Fibroblast of villous mesenchyme (primary cell): ENCODE results near the gene FKBP1A. TPM values are rescaled to one million over a fixed set of nuclear protein-coding genes. Genes with fewer than 3 reads are reported as not detected.
A peak's percentile ranks its signal among the peaks of the same experiment; 100 is the strongest.

Source experiments
- DNase-seq: peaks from one replicate; pipeline ENCODE4 v3.0.0-alpha.2; 2010; ENCODE audit warnings: low read depth
- H3K4me3 ChIP-seq: 2 replicates; pipeline ENCODE4 v1.5.1; 2011; ENCODE audit warnings: low read depth, mild to moderate bottlenecking, low read length
- total RNA-seq: library from RNA; depleted of rRNA; stranded (reverse); fragments of >200 nt; gene quantifications from 2 replicates; pipeline ENCODE4 v1.2.3, GENCODE V29; 2012
- TF ChIP-seq, protein P1 (sequence below): IDR thresholded peaks from 2 replicates; pipeline ENCODE4 v1.5.1; 2012; ENCODE audit warnings: low read depth, mild to moderate bottlenecking, low read length; ENCODE audit not compliant: insufficient read depth

Gene FKBP1A
- total RNA-seq, 1 donor = 172 TPM

DNA sequence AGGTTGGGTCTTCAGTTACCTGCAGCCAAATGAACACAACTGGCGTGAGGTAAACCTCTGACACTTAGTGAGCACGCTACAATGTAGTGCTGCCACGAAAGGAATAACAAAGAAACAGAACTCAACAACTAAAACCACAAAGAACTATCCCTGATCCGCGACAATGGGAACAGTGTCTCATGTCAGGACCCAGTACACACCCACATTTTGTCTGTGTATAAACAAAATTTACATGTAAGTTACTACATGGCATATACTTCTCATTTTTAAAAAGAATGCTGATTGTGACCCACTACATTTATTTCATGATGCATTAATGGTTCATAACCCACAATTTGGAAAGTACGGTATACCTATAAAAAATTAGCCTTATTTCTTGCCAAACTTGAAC lies 14.1 kb downstream of the FKBP1A start:
- no peak for DNase-seq
- TF ChIP-seq, protein P1, sequence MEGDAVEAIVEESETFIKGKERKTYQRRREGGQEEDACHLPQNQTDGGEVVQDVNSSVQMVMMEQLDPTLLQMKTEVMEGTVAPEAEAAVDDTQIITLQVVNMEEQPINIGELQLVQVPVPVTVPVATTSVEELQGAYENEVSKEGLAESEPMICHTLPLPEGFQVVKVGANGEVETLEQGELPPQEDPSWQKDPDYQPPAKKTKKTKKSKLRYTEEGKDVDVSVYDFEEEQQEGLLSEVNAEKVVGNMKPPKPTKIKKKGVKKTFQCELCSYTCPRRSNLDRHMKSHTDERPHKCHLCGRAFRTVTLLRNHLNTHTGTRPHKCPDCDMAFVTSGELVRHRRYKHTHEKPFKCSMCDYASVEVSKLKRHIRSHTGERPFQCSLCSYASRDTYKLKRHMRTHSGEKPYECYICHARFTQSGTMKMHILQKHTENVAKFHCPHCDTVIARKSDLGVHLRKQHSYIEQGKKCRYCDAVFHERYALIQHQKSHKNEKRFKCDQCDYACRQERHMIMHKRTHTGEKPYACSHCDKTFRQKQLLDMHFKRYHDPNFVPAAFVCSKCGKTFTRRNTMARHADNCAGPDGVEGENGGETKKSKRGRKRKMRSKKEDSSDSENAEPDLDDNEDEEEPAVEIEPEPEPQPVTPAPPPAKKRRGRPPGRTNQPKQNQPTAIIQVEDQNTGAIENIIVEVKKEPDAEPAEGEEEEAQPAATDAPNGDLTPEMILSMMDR = no peak

DNA sequence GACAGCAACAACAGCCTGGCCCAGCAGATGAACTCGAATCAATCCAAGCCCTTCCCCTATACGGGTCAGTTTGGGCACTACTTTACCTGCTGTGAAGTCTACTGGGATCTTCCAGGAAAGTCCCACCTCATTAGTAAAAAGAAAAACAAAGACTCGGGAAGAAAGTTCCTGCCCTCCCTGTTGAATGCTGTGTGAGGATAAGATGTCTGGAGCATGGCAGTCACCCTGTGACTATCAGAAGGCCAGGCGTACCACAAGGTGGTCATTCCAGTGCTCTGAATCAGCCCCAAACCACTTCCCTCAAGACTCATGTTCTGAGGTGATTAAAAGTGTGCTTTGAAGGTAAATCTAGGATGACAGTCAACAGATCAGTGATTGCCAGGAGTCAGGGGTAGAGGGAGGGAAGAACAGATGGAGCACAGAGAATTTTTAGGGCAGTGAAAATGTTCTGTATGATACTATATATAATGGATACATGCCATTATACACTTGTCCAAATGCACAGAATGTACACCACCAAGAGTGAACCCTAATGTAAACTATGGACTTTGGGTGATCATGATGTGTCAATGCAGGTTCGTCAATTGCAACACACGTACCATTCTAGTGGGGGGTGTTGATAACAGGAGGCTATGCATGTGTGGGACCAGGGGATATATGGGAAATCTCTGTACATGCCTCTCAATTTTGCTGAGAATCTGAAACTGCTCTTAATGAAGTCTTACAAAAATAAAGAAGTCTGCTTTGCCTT lies 14.7 kb downstream of the FKBP1A start:
- no peak for DNase-seq

More for the DNA sequence above, 14.1 kb downstream of the FKBP1A start:
- no peak overlapping the region for H3K4me3 ChIP-seq

DNA sequence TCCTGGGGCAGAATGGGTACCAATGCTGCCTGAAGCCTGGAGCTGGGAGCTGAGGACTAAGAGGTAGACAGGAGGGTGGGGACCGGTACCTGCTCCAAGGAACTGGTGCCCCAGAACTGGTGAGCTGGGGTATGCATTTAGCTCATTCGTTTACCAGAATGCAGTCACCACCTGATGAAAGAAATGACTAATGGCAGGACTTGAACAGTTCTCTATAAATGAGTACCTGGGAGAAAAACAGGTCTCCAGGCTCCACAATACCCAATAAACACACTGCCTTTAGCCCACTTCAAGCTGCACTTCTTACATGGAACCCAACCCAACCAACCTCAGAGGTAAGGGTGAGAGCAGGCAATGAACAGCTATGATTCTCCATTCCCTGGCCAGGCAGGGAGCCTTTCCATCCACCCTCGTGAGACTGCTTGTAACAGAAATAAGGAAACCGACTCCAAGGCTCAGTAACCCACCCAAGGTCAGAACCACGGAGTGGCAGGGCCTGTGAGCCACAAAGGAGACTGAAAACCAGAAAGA lies 15.4 kb downstream of the FKBP1A start:
- no peak for DNase-seq
- H3K4me3 ChIP-seq = no peak overlapping the region
- TF ChIP-seq, protein P1 = no peak

More for the DNA sequence above, 14.7 kb downstream of the FKBP1A start:
- no peak overlapping the region for H3K4me3 ChIP-seq
- TF ChIP-seq, protein P1 = no peak

DNA sequence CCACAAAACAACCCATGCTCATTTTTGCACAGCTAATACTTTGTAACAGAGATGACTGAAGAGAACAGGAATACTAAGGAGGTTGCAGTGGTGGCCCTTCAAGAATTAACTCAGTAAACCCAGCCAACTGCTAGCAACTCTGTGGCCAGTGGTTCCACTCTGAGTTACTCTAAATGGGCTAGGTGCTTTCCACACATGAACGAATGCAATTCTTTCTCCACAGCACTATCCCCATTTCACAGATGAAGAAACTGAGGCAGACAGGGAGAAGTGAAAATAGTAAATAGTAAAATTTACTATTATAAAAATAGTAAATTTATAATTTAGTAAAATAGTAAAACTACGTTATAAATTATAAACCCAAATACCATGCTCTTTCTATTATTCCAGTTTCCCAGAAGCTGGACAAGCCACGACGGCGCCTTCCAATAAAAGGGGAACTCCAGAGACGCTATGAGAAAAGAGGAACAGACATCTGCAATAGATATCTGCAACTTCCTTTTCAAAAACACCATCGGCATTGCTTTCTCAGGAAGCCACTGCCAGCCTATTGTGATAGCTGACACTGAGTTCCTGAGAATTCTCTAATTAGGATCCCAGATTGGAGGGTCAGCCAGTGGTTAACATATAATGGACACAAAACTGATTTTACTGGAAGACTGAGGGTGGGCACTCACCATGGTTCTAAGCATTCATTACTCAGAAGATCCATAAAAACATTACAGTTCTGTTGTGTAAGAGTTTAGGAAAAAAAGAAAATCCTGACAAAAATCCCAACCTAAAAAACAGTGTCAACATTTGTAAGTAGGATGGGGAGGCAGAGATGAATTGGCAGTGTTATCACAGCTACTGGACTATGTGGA lies 16.2 kb downstream of the FKBP1A start:
- DNase-seq = no peak
- no peak overlapping the region for H3K4me3 ChIP-seq
- TF ChIP-seq, protein P1 = no peak

- DNase-seq = no peak
- TF ChIP-seq, protein P1 = no peak
- H3K4me3 ChIP-seq = no peak overlapping the region
Observed at GRCh38 chr20:1376007-1376406, 16.8 kb downstream of the FKBP1A start.

GRCh38 chr20:1375515-1375914 lies 17.3 kb downstream of the FKBP1A start:
- no peak overlapping the region for H3K4me3 ChIP-seq
- TF ChIP-seq, protein P1 = no peak
- DNase-seq = peak; percentile 82
